A549 (cell line): ENCODE measurements around the gene MXI1.

Experiments
- CEBPB ChIP-seq, 2 experiments: fragments of >200 bp in 1 of 2; sonication (Bioruptor Twin) in 1 of 2; formaldehyde crosslinking in 1 of 2; IDR thresholded peaks; 2 replicates each; pipeline ENCODE4 v1.6.1; 2012 to 2016
- CTCF ChIP-seq: fragments of >200 bp; sonication (Bioruptor Twin); formaldehyde crosslinking; IDR thresholded peaks from 3 replicates; pipeline ENCODE4 v1.5.1; 2016
- MYC ChIP-seq: IDR thresholded peaks from 2 replicates; pipeline ENCODE4 v1.6.1; 2012; ENCODE audit warnings: mild to moderate bottlenecking, inconsistent platforms, low read length, improper control_type of control experiment, borderline replicate concordance
- POLR2A ChIP-seq: IDR thresholded peaks from 2 replicates; pipeline ENCODE4 v1.6.1; 2012; ENCODE audit warnings: mild to moderate bottlenecking, low read length
- RAD21 ChIP-seq, 2 experiments: fragments of >200 bp in 1 of 2; sonication (Bioruptor Twin) in 1 of 2; formaldehyde crosslinking in 1 of 2; IDR thresholded peaks in 1 of 2; conservative IDR thresholded peaks in 1 of 2; 2 replicates in 1 of 2; 3 replicates in 1 of 2; pipeline ENCODE4 v1.6.1; 2012 to 2018; ENCODE audit warnings: inconsistent platforms in 1 of 2
- ZSCAN20 ChIP-seq: fragments of 250-450 bp; sonication (Bioruptor Pico); IDR thresholded peaks from 2 replicates; pipeline ENCODE4 v1.8.0; 2022; ENCODE audit warnings: mild to moderate bottlenecking, moderate library complexity
- TF ChIP-seq, protein P1 (sequence below): IDR thresholded peaks from 2 replicates; pipeline ENCODE4 v1.6.1; 2012; ENCODE audit warnings: low read depth, borderline replicate concordance

- TF ChIP-seq CTCF (no peak), ZSCAN20 (CRISPR knock-in tag) (no peak), CEBPB (IDR thresholded peaks at IDR 0.05) (no peak), MYC (no peak), POLR2A (no peak), RAD21 (conservative IDR thresholded peaks at IDR 0.05 in 1 of 2, IDR thresholded peaks at IDR 0.05 in 1 of 2) (no peak)
- TF ChIP-seq, protein P1, sequence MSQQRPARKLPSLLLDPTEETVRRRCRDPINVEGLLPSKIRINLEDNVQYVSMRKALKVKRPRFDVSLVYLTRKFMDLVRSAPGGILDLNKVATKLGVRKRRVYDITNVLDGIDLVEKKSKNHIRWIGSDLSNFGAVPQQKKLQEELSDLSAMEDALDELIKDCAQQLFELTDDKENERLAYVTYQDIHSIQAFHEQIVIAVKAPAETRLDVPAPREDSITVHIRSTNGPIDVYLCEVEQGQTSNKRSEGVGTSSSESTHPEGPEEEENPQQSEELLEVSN: no peak
Observed at GRCh38 chr10:110260746-110261477, 53.5 kb downstream of the MXI1 start.
